ENCODE measurements around the gene ALDH1L1.

The ALDH1L1 gene

GRCh38 chr3:126057501-126057819 is 122.9 kb downstream of the ALDH1L1 start:
- DNase-seq (ENCODE audit: insufficient read length, low spot score): no peak
- no peak for TF ChIP-seq CTCF (IDR thresholded peaks at IDR 0.05; ENCODE audit: insufficient read depth, missing control alignments)
- FAIRE-seq: no peak

GRCh38 chr3:126056681-126057500 is 123.5 kb downstream of the ALDH1L1 start:
- no peak for DNase-seq (ENCODE audit: insufficient read length, low spot score)
- no peak for FAIRE-seq
- TF ChIP-seq CTCF (IDR thresholded peaks at IDR 0.05; ENCODE audit: insufficient read depth, missing control alignments): no peak

GRCh38 chr3:126056088-126056487 is 124.3 kb downstream of the ALDH1L1 start:
- DNase-seq (ENCODE audit: insufficient read length, low spot score) (no peak), FAIRE-seq (no peak)

GRCh38 chr3:126054870-126055269 is 125.5 kb downstream of the ALDH1L1 start:
- FAIRE-seq (no peak), DNase-seq (ENCODE audit: insufficient read length, low spot score) (no peak)
- TF ChIP-seq CTCF (IDR thresholded peaks at IDR 0.05; ENCODE audit: insufficient read depth, missing control alignments): no peak

More at GRCh38 chr3:126056088-126056487, 124.3 kb downstream of the ALDH1L1 start:
- TF ChIP-seq CTCF (IDR thresholded peaks at IDR 0.05; ENCODE audit: insufficient read depth, missing control alignments): no peak

GRCh38 chr3:126053949-126054569 is 126.3 kb downstream of the ALDH1L1 start:
- no peak for TF ChIP-seq CTCF (IDR thresholded peaks at IDR 0.05; ENCODE audit: insufficient read depth, missing control alignments)
- DNase-seq (ENCODE audit: insufficient read length, low spot score) (no peak), FAIRE-seq (no peak)

Data from D721Med (cell line).